ACC112 (cell line): ENCODE data around the gene PAX7.

Experiments
- H2AFZ ChIP-seq: fragments of 200-600 bp; sonication (generic); one replicate; pipeline ENCODE4 v1.6.0; 2017; ENCODE audit warnings: antibody characterized with exemption, low read length; ENCODE audit not compliant: unreplicated experiment
- H3K27ac ChIP-seq: fragments of 200-600 bp; sonication (generic); 2 replicates; pipeline ENCODE4 v1.5.1; 2014; ENCODE audit warnings: low read depth, mild to moderate bottlenecking, antibody characterized with exemption, low read length, moderate library complexity
- H3K27me3 ChIP-seq: fragments of 200-600 bp; sonication (generic); 2 replicates; pipeline ENCODE4 v1.6.1; 2014; ENCODE audit warnings: mild to moderate bottlenecking, antibody characterized with exemption, low read length, moderate library complexity, mixed read lengths; ENCODE audit not compliant: insufficient read depth
- H3K36me3 ChIP-seq: fragments of 200-600 bp; sonication (generic); 2 replicates; pipeline ENCODE4 v1.6.1; 2016; ENCODE audit warnings: mild to moderate bottlenecking, antibody characterized with exemption, low read length, moderate library complexity, mixed read lengths; ENCODE audit not compliant: insufficient read depth
- H3K4me1 ChIP-seq: fragments of 200-600 bp; sonication (generic); one replicate; pipeline ENCODE4 v1.6.1; 2016; ENCODE audit warnings: low read length, mixed read lengths; ENCODE audit not compliant: insufficient read depth, unreplicated experiment, control insufficient read depth
- H3K4me3 ChIP-seq: fragments of 200-600 bp; sonication (generic); 2 replicates; pipeline ENCODE4 v1.5.1; 2014; ENCODE audit warnings: mild to moderate bottlenecking, low read depth, low read length
- H3K79me2 ChIP-seq: fragments of 200-600 bp; sonication (generic); one replicate; pipeline ENCODE4 v1.6.0; 2016; ENCODE audit warnings: low read length; ENCODE audit not compliant: control insufficient read depth, unreplicated experiment, insufficient read depth

Gene PAX7

DNA sequence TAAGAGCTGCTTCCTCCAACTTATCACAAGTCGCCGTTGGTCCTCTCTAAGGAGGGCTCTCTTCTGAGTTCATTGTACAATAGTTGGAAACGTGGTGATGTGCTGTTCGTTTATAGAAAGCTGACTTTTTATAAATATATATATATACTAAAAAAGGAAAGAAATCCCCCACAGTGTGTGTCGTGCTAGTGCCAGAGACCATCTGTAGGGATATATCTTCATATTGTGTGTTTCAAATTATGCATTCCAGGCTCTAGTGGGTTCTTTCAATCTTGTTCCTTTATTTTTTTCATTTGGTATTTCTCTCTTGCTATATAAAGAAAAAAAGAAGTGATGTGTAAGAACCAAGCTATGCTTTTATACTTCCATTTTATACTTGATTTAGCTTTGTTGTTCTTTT is 117.0 kb downstream of the PAX7 start:
- Histone ChIP-seq H3K36me3 (no peaks in the 10 kb centered on the region), H2AFZ (no peak overlapping the region), H3K4me3 (no peak overlapping the region), H3K79me2 (no peaks in the 10 kb centered on the region), H3K4me1 (no peaks in the 10 kb centered on the region), H3K27ac (no peak overlapping the region), H3K27me3 (peaks cover 10% of the 10 kb centered on the region; the same call in 1 of the 2 replicates)

DNA sequence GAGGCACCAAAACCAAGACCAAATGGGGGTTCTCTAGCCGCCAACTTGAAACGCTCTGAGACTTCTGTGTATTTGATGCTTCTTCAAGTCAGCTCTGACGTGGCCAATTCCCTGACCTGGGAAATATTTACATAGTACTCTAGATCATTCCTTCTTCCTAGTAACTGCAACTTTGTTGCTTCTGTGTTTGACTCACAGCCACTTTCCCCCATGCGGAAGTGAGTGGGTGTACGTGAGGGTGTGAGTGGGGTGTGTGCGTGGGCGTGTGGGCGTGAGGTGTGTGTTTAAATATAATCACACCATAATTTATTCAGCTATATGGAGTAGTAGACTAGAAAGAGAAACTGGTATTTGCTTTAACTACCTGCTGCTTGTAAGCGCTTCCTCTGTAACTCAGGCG is 117.8 kb downstream of the PAX7 start:
- Histone ChIP-seq H3K4me3 (no peak overlapping the region), H3K27ac (no peak overlapping the region), H3K27me3 (peaks cover 10% of the 10 kb centered on the region; the same call in 1 of the 2 replicates), H3K4me1 (no peaks in the 10 kb centered on the region), H3K79me2 (no peaks in the 10 kb centered on the region), H3K36me3 (no peaks in the 10 kb centered on the region), H2AFZ (no peak overlapping the region)

DNA sequence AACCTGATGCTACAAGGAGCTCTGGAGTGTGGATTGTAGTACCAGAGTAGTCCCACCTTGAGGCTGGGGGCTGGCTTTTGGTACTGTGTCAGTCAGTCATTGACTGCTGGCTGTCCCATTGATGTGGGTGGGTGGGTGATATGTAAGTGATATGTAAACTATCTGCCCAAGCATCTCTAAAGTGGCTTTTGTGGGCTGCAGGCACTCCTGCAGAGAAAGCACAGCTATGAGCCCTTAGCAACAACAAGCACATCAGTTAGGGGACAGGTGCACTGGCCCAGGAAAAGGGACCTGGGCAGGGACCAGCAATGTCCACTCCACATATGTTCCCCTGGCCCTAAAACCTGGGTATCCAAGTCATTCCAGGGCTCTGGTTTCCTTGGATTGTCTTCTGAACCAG is 118.9 kb downstream of the PAX7 start:
- Histone ChIP-seq H3K79me2 (no peaks in the 10 kb centered on the region), H3K4me3 (no peak overlapping the region), H2AFZ (no peak overlapping the region), H3K27ac (no peak overlapping the region), H3K4me1 (no peaks in the 10 kb centered on the region), H3K27me3 (peaks cover 10% of the 10 kb centered on the region; the same call in 1 of the 2 replicates), H3K36me3 (no peaks in the 10 kb centered on the region)

DNA sequence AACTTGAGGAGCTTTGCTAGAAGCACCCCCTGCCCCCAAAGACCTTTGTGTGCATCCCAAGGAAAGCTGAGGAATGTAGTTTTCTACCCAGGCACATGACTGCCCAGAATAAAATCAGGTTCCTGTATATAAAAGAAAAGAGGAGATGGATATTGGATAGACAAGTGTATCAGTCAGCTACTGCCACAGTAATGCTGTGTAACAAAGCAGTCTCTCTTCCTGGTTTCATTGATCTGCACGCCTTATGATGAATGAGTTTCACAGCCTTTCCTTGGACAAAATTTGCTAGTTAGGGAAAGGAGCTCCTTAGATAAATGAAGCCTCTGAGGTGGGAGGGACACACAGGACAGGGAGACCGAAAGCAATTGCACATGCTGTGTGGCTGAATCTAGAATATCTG is 120.0 kb downstream of the PAX7 start:
- Histone ChIP-seq H3K36me3 (no peaks in the 10 kb centered on the region), H3K27me3 (peaks cover 10% of the 10 kb centered on the region; the same call in 1 of the 2 replicates), H3K4me3 (no peak overlapping the region), H2AFZ (no peak overlapping the region), H3K79me2 (no peaks in the 10 kb centered on the region), H3K4me1 (no peaks in the 10 kb centered on the region), H3K27ac (no peak overlapping the region)

DNA sequence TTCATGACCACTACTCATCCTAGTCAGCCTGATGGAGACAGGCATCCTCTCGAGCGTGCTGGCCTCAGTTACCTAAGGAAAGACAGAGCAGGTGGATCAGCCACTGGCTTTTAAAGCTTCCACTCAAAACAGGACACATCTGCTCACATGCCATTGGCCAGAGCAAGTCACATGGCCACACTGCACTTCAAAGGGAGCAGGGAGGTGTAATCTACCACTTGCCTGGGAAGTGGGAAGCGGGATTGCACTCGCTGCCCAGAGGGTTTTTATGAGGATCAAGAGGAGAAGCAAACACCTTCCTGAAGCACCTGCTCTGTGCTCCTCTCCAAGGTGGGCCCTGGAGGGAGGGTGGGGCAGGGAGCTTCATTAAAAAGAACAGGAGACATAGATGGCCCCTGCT is 120.8 kb downstream of the PAX7 start:
- no peaks in the 10 kb centered on the region for H3K79me2 ChIP-seq

DNA sequence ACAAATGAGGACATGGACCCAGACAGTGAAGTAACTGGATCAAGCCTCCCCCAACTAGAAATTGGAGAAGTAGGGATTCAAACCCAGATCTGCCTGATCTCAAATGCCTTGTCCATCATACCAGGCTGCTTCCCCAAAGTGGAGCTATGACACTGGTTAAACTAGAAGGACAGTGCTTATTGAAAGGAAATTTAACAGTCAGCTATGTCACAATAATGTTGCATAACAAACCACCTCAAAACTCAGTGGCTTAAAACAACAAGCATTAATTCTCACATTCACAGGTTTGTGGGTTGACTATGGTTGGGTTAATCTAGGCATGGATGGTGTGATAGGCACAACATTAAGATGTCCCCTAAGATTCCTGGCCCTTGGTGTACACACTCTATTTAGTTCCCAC is 121.8 kb downstream of the PAX7 start:
- Histone ChIP-seq H3K27ac (no peak overlapping the region), H3K4me3 (no peak overlapping the region), H2AFZ (no peak overlapping the region), H3K79me2 (no peaks in the 10 kb centered on the region), H3K36me3 (no peaks in the 10 kb centered on the region), H3K27me3 (peaks cover 4% of the 10 kb centered on the region; the same call in 1 of the 2 replicates), H3K4me1 (no peaks in the 10 kb centered on the region)

More for the DNA sequence above, 120.8 kb downstream of the PAX7 start:
- Histone ChIP-seq H3K27me3 (peaks cover 10% of the 10 kb centered on the region; the same call in 1 of the 2 replicates), H3K27ac (no peak overlapping the region), H3K36me3 (no peaks in the 10 kb centered on the region), H2AFZ (no peak overlapping the region), H3K4me1 (no peaks in the 10 kb centered on the region), H3K4me3 (no peak overlapping the region)

DNA sequence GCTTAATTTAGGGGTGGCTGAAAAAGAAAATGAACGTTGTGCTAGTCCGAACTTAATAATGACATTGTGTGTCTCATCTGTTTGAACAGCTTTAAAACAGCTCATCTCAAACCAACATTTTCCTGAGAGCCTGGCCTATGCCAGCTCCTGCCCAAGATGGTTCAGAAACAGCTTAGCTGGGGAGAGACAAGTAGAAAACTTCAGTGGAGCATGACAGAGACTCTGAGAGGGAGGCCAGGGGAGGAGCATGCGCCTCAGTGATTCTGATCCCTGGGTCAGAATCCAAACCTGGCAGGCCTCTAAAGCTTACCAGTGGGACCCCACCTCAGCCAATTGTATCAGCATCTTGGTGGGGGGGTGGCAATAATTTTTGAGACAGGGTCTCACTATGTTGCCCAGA is 129.5 kb downstream of the PAX7 start:
- Histone ChIP-seq H3K79me2 (no peaks in the 10 kb centered on the region), H3K4me3 (no peak overlapping the region), H3K27me3 (peaks cover 28% of the 10 kb centered on the region), H2AFZ (no peak overlapping the region), H3K27ac (no peak overlapping the region), H3K4me1 (no peaks in the 10 kb centered on the region), H3K36me3 (no peaks in the 10 kb centered on the region)

DNA sequence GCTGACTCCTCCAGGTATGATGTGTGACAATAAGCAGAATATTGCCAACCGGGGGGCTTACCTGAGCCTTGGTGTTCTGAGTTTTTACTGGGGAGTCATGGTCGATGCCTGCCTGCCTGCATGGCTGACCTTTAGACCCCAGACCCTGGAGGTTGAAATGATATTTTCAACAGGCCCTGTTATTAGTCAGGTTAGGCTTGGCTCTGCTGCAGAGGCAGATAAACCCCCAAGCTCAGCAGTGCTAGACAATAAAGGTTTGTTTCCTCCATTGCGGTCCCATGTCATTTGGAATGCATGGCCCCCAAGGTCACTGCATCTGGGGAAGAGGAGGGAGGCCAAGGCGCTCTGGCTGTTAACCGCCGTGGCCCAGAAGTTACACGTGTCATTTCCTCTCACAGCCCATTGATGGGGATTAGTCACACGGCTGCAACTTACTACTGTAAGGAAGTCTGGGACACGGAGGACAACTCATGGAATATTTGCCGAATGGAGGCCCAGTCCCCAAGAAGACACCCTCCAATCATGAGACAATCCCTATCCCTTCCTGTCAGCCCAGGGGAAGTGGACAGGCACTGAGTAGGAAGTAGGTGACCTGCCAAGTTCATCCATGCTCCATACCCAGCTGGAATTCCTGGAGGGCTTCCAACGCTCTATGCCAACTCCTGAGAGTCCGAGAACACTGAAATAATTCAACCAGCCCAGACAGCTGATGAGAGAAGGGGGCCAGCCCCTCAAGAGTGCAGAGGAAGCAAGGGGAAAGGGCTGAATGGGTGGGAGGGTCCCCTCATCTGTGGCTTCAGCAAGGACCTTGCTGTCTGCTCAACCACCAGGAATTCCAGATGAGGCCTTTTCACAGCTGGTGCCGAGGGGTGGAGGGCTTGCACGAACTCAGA is 131.5 kb downstream of the PAX7 start:
- Histone ChIP-seq H3K4me3 (no peak overlapping the region), H3K4me1 (no peaks in the 10 kb centered on the region), H3K79me2 (no peaks in the 10 kb centered on the region), H3K27ac (no peak overlapping the region), H3K27me3 (peaks cover 47% of the 10 kb centered on the region), H2AFZ (no peak overlapping the region), H3K36me3 (no peaks in the 10 kb centered on the region)

DNA sequence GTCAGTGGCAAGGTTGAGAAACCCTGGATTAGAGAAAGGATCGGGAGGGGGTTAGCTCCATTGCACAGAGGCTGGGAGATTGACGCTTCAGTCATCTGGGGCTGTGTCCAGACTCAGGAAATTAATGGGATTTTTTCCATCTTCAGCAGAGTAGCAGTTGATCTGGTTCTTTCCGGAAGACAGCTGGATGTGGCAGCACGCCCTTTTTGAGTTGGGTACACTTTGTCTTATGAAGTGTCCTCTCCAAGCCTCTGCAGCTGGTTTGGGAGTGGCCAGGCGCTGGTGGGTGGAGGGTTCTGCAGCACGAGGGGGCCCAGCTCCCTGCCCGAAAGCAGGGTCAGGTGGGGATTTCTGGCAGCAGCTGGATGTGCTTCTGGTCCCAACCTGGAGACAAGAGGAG is 133.7 kb downstream of the PAX7 start:
- Histone ChIP-seq H3K27ac (no peak overlapping the region), H3K36me3 (no peaks in the 10 kb centered on the region), H3K27me3 (peaks cover 62% of the 10 kb centered on the region), H3K79me2 (no peaks in the 10 kb centered on the region), H3K4me3 (no peak overlapping the region), H3K4me1 (no peaks in the 10 kb centered on the region), H2AFZ (no peak overlapping the region)

DNA sequence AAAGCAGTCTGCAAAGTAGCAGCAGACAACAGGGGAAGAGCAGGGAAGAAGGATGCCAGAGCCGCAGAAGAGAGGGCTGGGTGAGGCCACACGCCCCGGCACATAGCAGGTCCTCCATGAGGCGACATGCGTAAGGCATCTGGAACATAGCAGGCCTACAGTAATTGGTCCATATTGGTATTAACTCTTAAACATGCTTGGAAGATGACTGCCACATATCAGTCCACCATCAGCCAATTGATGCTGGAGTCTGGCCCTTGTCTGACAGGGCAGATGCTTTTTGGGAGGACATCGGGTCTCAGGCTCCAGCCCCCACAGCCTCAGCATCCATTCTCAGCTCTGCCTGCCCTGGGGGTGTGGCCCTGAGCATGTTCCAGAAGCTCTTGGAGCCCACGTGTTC is 135.1 kb downstream of the PAX7 start:
- H3K4me3 ChIP-seq: no peak overlapping the region
- no peaks in the 10 kb centered on the region for H3K4me1 ChIP-seq
- H2AFZ ChIP-seq: no peak overlapping the region
- H3K36me3 ChIP-seq: no peaks in the 10 kb centered on the region
- H3K79me2 ChIP-seq: no peaks in the 10 kb centered on the region
- H3K27me3 ChIP-seq: peaks cover 76% of the 10 kb centered on the region
- no peak overlapping the region for H3K27ac ChIP-seq

DNA sequence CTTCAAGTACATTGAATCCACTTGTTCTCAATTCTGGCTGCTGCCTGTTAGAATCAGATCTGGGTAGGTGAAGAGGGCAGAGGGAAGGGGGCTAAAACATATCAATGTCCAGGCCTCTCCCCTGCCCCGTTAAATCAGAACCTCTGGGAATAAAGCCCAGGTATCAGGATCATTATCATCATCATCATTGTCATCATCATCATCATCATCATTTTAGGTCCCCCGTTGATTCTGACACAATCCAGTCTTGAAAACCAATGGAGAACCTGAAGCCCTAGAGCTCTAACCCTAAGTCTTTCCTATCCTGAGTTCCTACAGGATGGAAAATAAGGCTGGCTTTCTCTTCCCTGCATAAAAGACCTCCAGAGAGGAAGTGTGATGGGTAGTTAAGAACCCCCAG is 135.7 kb downstream of the PAX7 start:
- peaks cover 81% of the 10 kb centered on the region for H3K27me3 ChIP-seq
- no peak overlapping the region for H3K4me3 ChIP-seq
- no peaks in the 10 kb centered on the region for H3K79me2 ChIP-seq
- no peaks in the 10 kb centered on the region for H3K36me3 ChIP-seq
- no peaks in the 10 kb centered on the region for H3K4me1 ChIP-seq
- no peak overlapping the region for H2AFZ ChIP-seq
- H3K27ac ChIP-seq: no peak overlapping the region
